AG04449 (cell line): ENCODE measurements around the gene AFDN.

ENCODE experiments used
- CTCF ChIA-PET: fragments of 350-600 bp; formaldehyde crosslinking; extraction: SDS; loops from one replicate; lab custom pipeline; 2021; ENCODE audit warnings: antibody characterized with exemption; lab: Yijun Ruan, JAX
- POLR2A ChIA-PET: fragments of 400-600, 350-600 bp; formaldehyde crosslinking; extraction: SDS; loops from one replicate; lab custom pipeline; 2020; ENCODE audit warnings: antibody characterized with exemption, inconsistent platforms; lab: Yijun Ruan, JAX
- DNase-seq: peaks from one replicate; pipeline ENCODE4 v3.0.0-alpha.2; 2010; ENCODE audit warnings: low read depth, low spot score
- H3K4me3 ChIP-seq: 2 replicates; pipeline ENCODE4 v1.5.1; 2011; ENCODE audit warnings: low read depth, mild to moderate bottlenecking, control low read depth, low read length
- TF ChIP-seq, protein P1 (sequence below): IDR thresholded peaks from one replicate; pipeline ENCODE4 v1.5.1; 2011; ENCODE audit warnings: mild to moderate bottlenecking, moderate library complexity, low read length, control low read depth, inconsistent platforms; ENCODE audit not compliant: insufficient read depth; ENCODE audit errors: missing control alignments

Gene AFDN

DNA sequence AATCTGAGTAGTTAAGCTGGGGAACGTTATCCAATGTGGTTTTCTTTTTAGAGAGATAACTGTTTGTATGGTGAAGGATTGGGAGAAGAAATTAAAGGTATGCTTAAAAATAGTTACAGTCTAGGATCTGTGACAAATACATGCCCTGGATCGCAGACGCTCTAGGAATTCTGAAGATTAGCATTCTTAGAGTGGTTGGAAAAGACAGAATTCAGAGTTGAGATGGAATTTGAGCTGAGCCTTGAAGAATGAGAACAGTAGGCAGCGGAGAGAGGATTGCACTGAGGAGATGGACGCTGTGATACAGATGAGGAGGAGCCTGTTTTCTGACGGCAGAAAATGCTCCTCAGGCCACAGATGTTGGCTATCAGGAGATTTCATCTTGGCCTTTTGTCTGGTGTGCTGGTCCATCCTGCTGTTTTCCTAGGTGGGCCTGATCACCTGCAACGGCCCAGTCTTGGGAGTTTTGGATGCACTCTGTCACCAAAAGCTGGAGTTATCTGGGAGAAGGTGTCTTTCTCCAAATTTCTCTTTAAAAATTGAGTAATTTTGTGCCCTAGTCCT lies 122.5 kb downstream of the AFDN start:
- no peak overlapping the region for H3K4me3 ChIP-seq
- TF ChIP-seq, protein P1, sequence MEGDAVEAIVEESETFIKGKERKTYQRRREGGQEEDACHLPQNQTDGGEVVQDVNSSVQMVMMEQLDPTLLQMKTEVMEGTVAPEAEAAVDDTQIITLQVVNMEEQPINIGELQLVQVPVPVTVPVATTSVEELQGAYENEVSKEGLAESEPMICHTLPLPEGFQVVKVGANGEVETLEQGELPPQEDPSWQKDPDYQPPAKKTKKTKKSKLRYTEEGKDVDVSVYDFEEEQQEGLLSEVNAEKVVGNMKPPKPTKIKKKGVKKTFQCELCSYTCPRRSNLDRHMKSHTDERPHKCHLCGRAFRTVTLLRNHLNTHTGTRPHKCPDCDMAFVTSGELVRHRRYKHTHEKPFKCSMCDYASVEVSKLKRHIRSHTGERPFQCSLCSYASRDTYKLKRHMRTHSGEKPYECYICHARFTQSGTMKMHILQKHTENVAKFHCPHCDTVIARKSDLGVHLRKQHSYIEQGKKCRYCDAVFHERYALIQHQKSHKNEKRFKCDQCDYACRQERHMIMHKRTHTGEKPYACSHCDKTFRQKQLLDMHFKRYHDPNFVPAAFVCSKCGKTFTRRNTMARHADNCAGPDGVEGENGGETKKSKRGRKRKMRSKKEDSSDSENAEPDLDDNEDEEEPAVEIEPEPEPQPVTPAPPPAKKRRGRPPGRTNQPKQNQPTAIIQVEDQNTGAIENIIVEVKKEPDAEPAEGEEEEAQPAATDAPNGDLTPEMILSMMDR: no peak
- ChIA-PET POLR2A (no interaction called here), CTCF (no interaction called here)
- no peak for DNase-seq

DNA sequence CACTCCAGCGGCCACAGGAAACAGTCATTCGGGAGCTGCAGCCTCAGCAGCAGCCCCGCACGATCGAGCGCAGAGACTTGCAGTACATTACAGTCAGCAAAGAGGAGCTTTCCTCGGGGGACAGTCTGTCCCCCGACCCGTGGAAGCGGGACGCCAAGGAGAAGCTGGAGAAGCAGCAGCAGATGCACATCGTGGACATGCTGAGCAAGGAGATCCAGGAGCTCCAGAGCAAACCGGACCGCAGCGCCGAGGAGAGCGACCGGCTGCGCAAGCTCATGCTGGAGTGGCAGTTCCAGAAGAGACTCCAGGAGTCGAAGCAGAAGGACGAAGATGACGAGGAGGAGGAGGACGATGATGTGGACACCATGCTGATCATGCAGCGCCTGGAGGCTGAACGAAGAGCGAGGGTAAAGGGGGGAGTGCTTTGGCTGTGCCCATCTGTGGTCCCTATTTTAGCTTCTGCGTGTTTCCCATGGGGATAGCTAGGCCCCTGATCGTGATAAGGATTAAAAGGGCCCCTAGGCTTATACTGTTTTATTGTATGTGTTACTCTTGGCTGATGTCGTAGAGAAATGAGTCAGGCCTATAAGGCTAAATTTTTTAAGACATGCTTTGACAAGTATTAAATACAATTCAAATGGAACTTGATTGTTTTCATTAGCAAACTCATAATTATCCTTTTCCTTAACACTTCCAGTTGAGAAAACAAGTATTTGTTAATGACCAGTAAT lies 125.2 kb downstream of the AFDN start:
- DNase-seq: no peak
- H3K4me3 ChIP-seq: no peak overlapping the region
- ChIA-PET CTCF (no interaction called here), POLR2A (no interaction called here)
- TF ChIP-seq, protein P1: no peak

DNA sequence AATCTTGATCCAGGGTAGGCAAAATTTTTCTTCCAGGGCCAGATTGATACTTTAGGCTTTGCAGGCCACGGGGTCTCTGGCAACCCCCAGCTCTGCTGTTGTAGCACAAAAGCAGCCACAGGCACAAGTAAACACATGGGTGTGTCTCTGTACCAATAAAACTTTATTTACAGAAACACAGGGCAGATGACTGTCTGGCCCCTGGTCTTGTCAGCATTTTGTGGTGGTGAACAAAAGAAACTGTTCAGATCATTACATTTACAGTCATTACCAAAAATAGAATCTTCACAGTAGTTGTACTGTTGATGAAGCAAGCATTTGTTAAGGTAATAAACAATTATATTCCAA lies 125.8 kb downstream of the AFDN start:
- no peak for DNase-seq

DNA sequence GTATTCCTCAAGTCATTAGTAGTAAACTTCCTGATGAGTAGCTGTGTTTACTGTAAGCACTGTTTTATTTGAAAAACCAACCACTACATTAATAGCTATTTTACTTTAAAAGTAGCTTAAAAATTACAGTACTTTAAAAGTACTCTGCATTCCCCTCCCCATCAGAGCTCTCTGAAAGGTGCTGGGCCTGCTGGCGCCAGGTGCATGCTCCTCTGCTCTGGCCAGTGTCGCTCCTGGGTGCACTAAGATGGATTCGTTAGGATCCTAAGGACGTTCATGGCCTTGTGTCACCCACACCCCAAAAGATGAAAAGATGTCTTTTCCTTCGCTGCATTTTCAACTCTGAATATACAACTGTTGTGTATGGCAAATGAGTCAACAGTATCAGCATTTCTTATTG lies 126.8 kb downstream of the AFDN start:
- TF ChIP-seq, protein P1: no peak
- DNase-seq: no peak
- ChIA-PET CTCF (no interaction called here), POLR2A (no interaction called here)
- H3K4me3 ChIP-seq: no peak overlapping the region

More for the DNA sequence above, 125.8 kb downstream of the AFDN start:
- TF ChIP-seq, protein P1: no peak
- CTCF ChIA-PET: no interaction called here
- POLR2A ChIA-PET: no interaction called here
- no peak overlapping the region for H3K4me3 ChIP-seq

DNA sequence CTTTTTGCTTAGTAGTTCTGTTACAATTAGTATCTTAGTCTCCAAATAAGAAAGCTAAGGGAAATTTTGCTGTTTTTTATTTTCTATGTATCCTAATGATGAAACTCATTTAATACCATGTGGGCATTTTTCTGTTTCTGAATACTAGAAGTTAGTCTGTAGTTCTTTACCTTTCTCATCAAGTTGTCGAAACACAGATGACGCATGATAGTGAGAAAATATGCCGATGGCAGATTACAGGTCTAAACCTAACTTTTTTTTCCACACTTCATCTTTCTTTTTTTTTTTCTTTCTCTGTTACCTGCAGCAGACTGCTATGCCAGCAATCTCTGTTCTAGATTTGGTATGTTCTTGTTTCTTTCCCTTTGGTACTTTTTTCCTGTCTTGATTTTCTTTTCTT lies 127.4 kb downstream of the AFDN start:
- TF ChIP-seq, protein P1: no peak
- CTCF ChIA-PET: no interaction called here
- no peak for DNase-seq
- POLR2A ChIA-PET: no interaction called here
- H3K4me3 ChIP-seq: no peak overlapping the region

DNA sequence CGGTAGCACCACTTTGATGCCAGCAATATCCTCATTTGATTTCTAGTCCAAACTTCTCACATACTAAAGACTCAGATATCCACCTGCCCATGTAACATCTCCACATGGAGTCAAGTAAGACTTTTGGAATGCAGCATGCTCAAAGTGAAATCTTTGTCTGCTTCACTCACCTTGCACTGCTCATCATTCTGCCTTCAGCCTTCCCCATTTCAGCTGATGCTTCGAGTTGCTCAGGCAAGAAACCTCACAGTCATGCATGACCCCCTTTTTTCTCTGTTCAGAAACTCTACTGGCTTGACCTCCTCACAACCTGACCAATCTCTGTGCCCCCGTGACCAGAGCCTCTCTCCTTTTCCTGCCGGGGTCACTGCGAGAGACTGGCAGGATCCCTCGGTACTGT lies 129.8 kb downstream of the AFDN start:
- POLR2A ChIA-PET: no interaction called here
- TF ChIP-seq, protein P1: no peak
- CTCF ChIA-PET: no interaction called here
- DNase-seq: no peak
- H3K4me3 ChIP-seq: no peak overlapping the region
